NCI-H2107 treated with DMSO at 0.1 percent for 48 hours (cell line): ENCODE measurements around the gene DCC.
"Not testable (repeated sequence)": the region's sequence is repeated elsewhere in the genome, so short reads cannot be mapped to it uniquely, and the experiment has no call there.

Experiments used
- DNase-seq: peaks from one replicate; lab custom pipeline; 2025; ENCODE audit not compliant: unreplicated experiment; lab: John Stamatoyannopoulos, UW

Gene DCC

GRCh38 chr18:53458944-53459580 lies 1119.1 kb downstream of the DCC start:
- no peak for DNase-seq

GRCh38 chr18:53467756-53468155 lies 1127.8 kb downstream of the DCC start:
- DNase-seq: no peak

GRCh38 chr18:53468173-53468572 lies 1128.2 kb downstream of the DCC start:
- not testable (repeated sequence) for DNase-seq

GRCh38 chr18:53472546-53472945 lies 1132.5 kb downstream of the DCC start:
- DNase-seq: no peak

GRCh38 chr18:53478155-53478554 lies 1138.2 kb downstream of the DCC start:
- no peak for DNase-seq

- no peak for DNase-seq
These were observed 1146.3 kb downstream of the DCC start for GRCh38 chr18:53486296-53486695.

- no peak for DNase-seq
These were observed 1149.3 kb downstream of the DCC start for GRCh38 chr18:53489266-53489665.

GRCh38 chr18:53490019-53490418 lies 1150.0 kb downstream of the DCC start:
- DNase-seq: no peak

- no peak for DNase-seq
These were observed 1156.0 kb downstream of the DCC start for GRCh38 chr18:53496028-53496427.

GRCh38 chr18:53503914-53504441 lies 1164.0 kb downstream of the DCC start:
- no peak for DNase-seq

GRCh38 chr18:53508529-53508928 lies 1168.5 kb downstream of the DCC start:
- no peak for DNase-seq

GRCh38 chr18:53509886-53510285 lies 1169.9 kb downstream of the DCC start:
- no peak for DNase-seq

- DNase-seq: not testable (repeated sequence)
These were observed 1171.7 kb downstream of the DCC start for GRCh38 chr18:53511725-53512124.

- DNase-seq: no peak
These were observed 1181.1 kb downstream of the DCC start for GRCh38 chr18:53521068-53521467.

GRCh38 chr18:53526101-53526870 lies 1186.3 kb downstream of the DCC start:
- DNase-seq: no peak

- no peak for DNase-seq
These were observed 1187.4 kb downstream of the DCC start for GRCh38 chr18:53527365-53527764.

- DNase-seq: no peak
These were observed 1191.2 kb downstream of the DCC start for GRCh38 chr18:53531187-53531586.

- DNase-seq: no peak
These were observed 1191.9 kb downstream of the DCC start for GRCh38 chr18:53531896-53532295.

GRCh38 chr18:53534203-53534602 lies 1194.2 kb downstream of the DCC start:
- DNase-seq: no peak

- no peak for DNase-seq
These were observed 1194.7 kb downstream of the DCC start for GRCh38 chr18:53534695-53535094.

GRCh38 chr18:53536908-53537307 lies 1196.9 kb downstream of the DCC start:
- no peak for DNase-seq

GRCh38 chr18:53541924-53542323 lies 1201.9 kb downstream of the DCC start:
- no peak for DNase-seq
